PC-3 (cell line): Measurements from ENCODE around the gene CCDC102A.

Experiments used
- CTCF ChIP-seq: fragments of 300-600 bp; sonication (generic); conservative IDR thresholded peaks from 2 replicates; pipeline ENCODE4 v1.5.1; 2017; ENCODE audit warnings: antibody characterized with exemption, low read depth, mild to moderate bottlenecking, low read length
- EZH2 ChIP-seq: fragments of 300-600 bp; sonication (generic); IDR thresholded peaks from one replicate; pipeline ENCODE4 v1.6.1; 2017; ENCODE audit warnings: antibody characterized with exemption, mild to moderate bottlenecking, low read length; ENCODE audit not compliant: unreplicated experiment

- no peak for TF ChIP-seq CTCF
- TF ChIP-seq EZH2, result no peak
Observed at GRCh38 chr16:57479205-57479975, 57.0 kb downstream of the CCDC102A start.
